Sciatic nerve (tissue), 2 donors: Measurements from ENCODE around the gene MRPL48. TPM values are rescaled to one million over a fixed set of nuclear protein-coding genes. Genes with fewer than 3 reads are reported as not detected.
"Not testable (repeated sequence)": the region's sequence is repeated elsewhere in the genome, so short reads cannot be mapped to it uniquely, and the experiment has no call there.

Experiments used
- ATAC-seq: fragments of 200-7000 bp; cut with Tn5 transposase; one replicate; pipeline ENCODE4 v1.9.1; 2020; ENCODE audit warnings: mild to moderate bottlenecking, moderate library complexity
- DNase-seq: peaks from one replicate; pipeline ENCODE4 v3.0.0-alpha.2; 2020; ENCODE audit warnings: low spot score
- intact Hi-C: fragments of 100-400 bp; cut with DNase I; formaldehyde crosslinking; loops from one replicate; pipeline ENCODE4 v1.14.2; 2022
- total RNA-seq: library from RNA; stranded (reverse); fragmentation: NEBNext Ultra II Directional; extraction: Animal tissue kit (Norgen Biotek cat#: 25700); gene quantifications from one replicate; pipeline ENCODE4 v1.2.1, GENCODE V29; 2021
- donor health status: DM: no; HTN: no; CAD: no.
- donor health status: DM: no; HTN: no; CAD: no.

The MRPL48 gene
- 30.4 TPM for total RNA-seq

- DNase-seq (peak; percentile 93), ATAC-seq (peak; percentile 99)
- intact Hi-C loops: no loop called here
Measured at GRCh38 chr11:73787643-73788558, at the start of gene MRPL48. TSS of gene MRPL48 (plus strand) at chr11:73787874. CDS start at chr11:73787972, 98 bp downstream.

- ATAC-seq (no peak), DNase-seq (no peak)
- intact Hi-C loops: no loop called here
Measured at GRCh38 chr11:73743045-73743444, 44.6 kb upstream of the MRPL48 start.

GRCh38 chr11:73746701-73747100 lies 41.0 kb upstream of the MRPL48 start:
- ATAC-seq: no peak
- DNase-seq: no peak
- intact Hi-C loops: no loop called here

GRCh38 chr11:73747762-73748161 lies 39.9 kb upstream of the MRPL48 start:
- no peak for DNase-seq
- no peak for ATAC-seq
- intact Hi-C loops: no loop called here

- DNase-seq (no peak), ATAC-seq (no peak)
- intact Hi-C loops: no loop called here
Measured at GRCh38 chr11:73748300-73748699, 39.4 kb upstream of the MRPL48 start.

- intact Hi-C loops: no loop called here
- ATAC-seq: no peak
- DNase-seq: no peak
Measured at GRCh38 chr11:73749118-73749517, 38.6 kb upstream of the MRPL48 start.

- DNase-seq (no peak), ATAC-seq (peak; percentile 62)
- intact Hi-C loops: no loop called here
Measured at GRCh38 chr11:73750228-73750627, 37.4 kb upstream of the MRPL48 start.

GRCh38 chr11:73750862-73751261 lies 36.8 kb upstream of the MRPL48 start:
- ATAC-seq, DNase-seq, intact Hi-C loops: not testable (repeated sequence)

- DNase-seq (no peak), ATAC-seq (peak; percentile 61)
- intact Hi-C loops: no loop called here
Measured at GRCh38 chr11:73752216-73752867, 35.3 kb upstream of the MRPL48 start.

- intact Hi-C loops: no loop called here
- ATAC-seq (no peak), DNase-seq (no peak)
Measured at GRCh38 chr11:73752903-73753302, 34.8 kb upstream of the MRPL48 start.

GRCh38 chr11:73753938-73754337 lies 33.7 kb upstream of the MRPL48 start:
- intact Hi-C loops: no loop called here
- ATAC-seq (no peak), DNase-seq (no peak)

GRCh38 chr11:73755670-73756069 lies 32.0 kb upstream of the MRPL48 start:
- DNase-seq (no peak), ATAC-seq (no peak)
- intact Hi-C loops: no loop called here

- ATAC-seq (no peak), DNase-seq (no peak)
- intact Hi-C loops: no loop called here
Measured at GRCh38 chr11:73757598-73757997, 30.1 kb upstream of the MRPL48 start.

- no peak for ATAC-seq
- DNase-seq: no peak
- intact Hi-C loops: no loop called here
Measured at GRCh38 chr11:73758451-73758850, 29.2 kb upstream of the MRPL48 start.

- DNase-seq (no peak), ATAC-seq (no peak)
- intact Hi-C loops: loop anchor here (5.0 kb wide), 1 partner anchor 968 kb away; no protein-coding TSS in a partner anchor
Measured at GRCh38 chr11:73759610-73760134, 28.0 kb upstream of the MRPL48 start.

GRCh38 chr11:73760135-73760678 lies 27.5 kb upstream of the MRPL48 start:
- intact Hi-C loops: loop anchor here (5.0 kb wide), 1 partner anchor 967 kb away; no protein-coding TSS in a partner anchor
- peak; percentile 12 for ATAC-seq
- DNase-seq: peak; percentile 83

GRCh38 chr11:73760679-73761402 lies 26.8 kb upstream of the MRPL48 start, which contains the start of gene RAB6A:
TSS of gene RAB6A (minus strand) at chr11:73761074. CDS start at chr11:73760635, 439 bp downstream.
- DNase-seq (peak; percentile 100), ATAC-seq (peak; percentile 98)
- intact Hi-C loops: loop anchor here (5.0 kb wide), 1 partner anchor 966 kb away; no protein-coding TSS in a partner anchor

- ATAC-seq (peak; percentile 44), DNase-seq (no peak)
- intact Hi-C loops: loop anchor here (5.0 kb wide), 1 partner anchor 966 kb away; no protein-coding TSS in a partner anchor
Measured at GRCh38 chr11:73761403-73761945, 26.2 kb upstream of the MRPL48 start.
